ENCODE measurements around the gene MRPL58. TPM values are rescaled to one million over a fixed set of nuclear protein-coding genes. Genes with fewer than 3 reads are reported as not detected.
A peak's percentile ranks its signal among the peaks of the same experiment; 100 is the strongest.

Gene MRPL58
- total RNA-seq, 2 donors from 2014 or later: 29.7 to 30.1 TPM

GRCh38 chr17:75033346-75034235, 21.1 kb downstream of the MRPL58 start:
- Mint-ChIP-seq H3K27me3 (ENCODE audit: insufficient read depth) (peaks cover 6% of the 10 kb centered on the region), H3K9me3 (peaks cover 30% of the 10 kb centered on the region), H3K4me3 (peak overlapping the region; percentile 97), H3K27ac (peak overlapping the region; percentile 99), H3K36me3 (ENCODE audit: low read depth) (peaks cover 12% of the 10 kb centered on the region), H3K4me1 (peaks cover 3% of the 10 kb centered on the region)
- Histone ChIP-seq H3K4me1 (ENCODE audit: control insufficient read depth, insufficient read depth, low read length) (no peaks in the 10 kb centered on the region), H3K9ac (ENCODE audit: extremely low read depth, low read length, poor library complexity, severe bottlenecking) (peak overlapping the region; percentile 94), H3K4me3 (ENCODE audit: low read length) (peak overlapping the region; percentile 99), H3K9me3 (ENCODE audit: control insufficient read depth, low read length) (peaks cover 20% of the 10 kb centered on the region), H3K27me3 (ENCODE audit: control insufficient read depth, insufficient read depth, low read length, poor library complexity, severe bottlenecking) (no peaks in the 10 kb centered on the region), H3K36me3 (ENCODE audit: control insufficient read depth, insufficient read depth, low read length) (peaks cover 7% of the 10 kb centered on the region), H3K27ac (ENCODE audit: low read depth, low read length) (peak overlapping the region; percentile 96)
- TF ChIP-seq, protein P1, sequence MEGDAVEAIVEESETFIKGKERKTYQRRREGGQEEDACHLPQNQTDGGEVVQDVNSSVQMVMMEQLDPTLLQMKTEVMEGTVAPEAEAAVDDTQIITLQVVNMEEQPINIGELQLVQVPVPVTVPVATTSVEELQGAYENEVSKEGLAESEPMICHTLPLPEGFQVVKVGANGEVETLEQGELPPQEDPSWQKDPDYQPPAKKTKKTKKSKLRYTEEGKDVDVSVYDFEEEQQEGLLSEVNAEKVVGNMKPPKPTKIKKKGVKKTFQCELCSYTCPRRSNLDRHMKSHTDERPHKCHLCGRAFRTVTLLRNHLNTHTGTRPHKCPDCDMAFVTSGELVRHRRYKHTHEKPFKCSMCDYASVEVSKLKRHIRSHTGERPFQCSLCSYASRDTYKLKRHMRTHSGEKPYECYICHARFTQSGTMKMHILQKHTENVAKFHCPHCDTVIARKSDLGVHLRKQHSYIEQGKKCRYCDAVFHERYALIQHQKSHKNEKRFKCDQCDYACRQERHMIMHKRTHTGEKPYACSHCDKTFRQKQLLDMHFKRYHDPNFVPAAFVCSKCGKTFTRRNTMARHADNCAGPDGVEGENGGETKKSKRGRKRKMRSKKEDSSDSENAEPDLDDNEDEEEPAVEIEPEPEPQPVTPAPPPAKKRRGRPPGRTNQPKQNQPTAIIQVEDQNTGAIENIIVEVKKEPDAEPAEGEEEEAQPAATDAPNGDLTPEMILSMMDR (conservative IDR thresholded peaks at IDR 0.05): no peak
- DNase-seq: peak; percentile 100
- 0 to 1% methylated on average over 18 to 36 of the region's 36 CpGs for WGBS, 2 experiments (ENCODE audit: insufficient coverage in 1 of 2, insufficient read length in 1 of 2)

GRCh38 chr17:75034236-75034908, 21.9 kb downstream of the MRPL58 start:
- peaks cover 17% of the 10 kb centered on the region for H3K36me3 Mint-ChIP-seq (ENCODE audit: low read depth)
- peaks cover 14% of the 10 kb centered on the region for H3K36me3 ChIP-seq (ENCODE audit: control insufficient read depth, insufficient read depth, low read length)
- H3K27ac Mint-ChIP-seq: peak overlapping the region; percentile 99
- peaks cover 6% of the 10 kb centered on the region for H3K27me3 Mint-ChIP-seq (ENCODE audit: insufficient read depth)
- H3K9me3 Mint-ChIP-seq: peaks cover 22% of the 10 kb centered on the region
- H3K27ac ChIP-seq (ENCODE audit: low read depth, low read length): peak overlapping the region; percentile 96
- peak; percentile 100 for DNase-seq
- 0% methylated on average over 23 to 43 of the region's 43 CpGs for WGBS, 2 experiments (ENCODE audit: insufficient coverage in 1 of 2, insufficient read length in 1 of 2)
- H3K4me1 ChIP-seq (ENCODE audit: control insufficient read depth, insufficient read depth, low read length): no peaks in the 10 kb centered on the region
- TF ChIP-seq, protein P1 (conservative IDR thresholded peaks at IDR 0.05): peak; percentile 49
- no peaks in the 10 kb centered on the region for H3K27me3 ChIP-seq (ENCODE audit: control insufficient read depth, insufficient read depth, low read length, poor library complexity, severe bottlenecking)
- peak overlapping the region; percentile 99 for H3K4me3 ChIP-seq (ENCODE audit: low read length)
- peak overlapping the region; percentile 94 for H3K9ac ChIP-seq (ENCODE audit: extremely low read depth, low read length, poor library complexity, severe bottlenecking)
- peaks cover 3% of the 10 kb centered on the region for H3K4me1 Mint-ChIP-seq
- H3K4me3 Mint-ChIP-seq: peak overlapping the region; percentile 97
- peaks cover 19% of the 10 kb centered on the region for H3K9me3 ChIP-seq (ENCODE audit: control insufficient read depth, low read length)

- Mint-ChIP-seq H3K9me3 (peaks cover 3% of the 10 kb centered on the region), H3K4me1 (peaks cover 6% of the 10 kb centered on the region), H3K27me3 (ENCODE audit: insufficient read depth) (peaks cover 6% of the 10 kb centered on the region), H3K4me3 (no peak overlapping the region), H3K27ac (peak overlapping the region; percentile 79), H3K36me3 (ENCODE audit: low read depth) (peaks cover 39% of the 10 kb centered on the region)
- DNase-seq: peak; percentile 79
- no peaks in the 10 kb centered on the region for H3K9me3 ChIP-seq (ENCODE audit: control insufficient read depth, low read length)
- no peak overlapping the region for H3K4me3 ChIP-seq (ENCODE audit: low read length)
- 97% methylated on average over 25 to 27 of the region's 27 CpGs for WGBS, 2 experiments (ENCODE audit: insufficient coverage in 1 of 2, insufficient read length in 1 of 2)
- no peaks in the 10 kb centered on the region for H3K27me3 ChIP-seq (ENCODE audit: control insufficient read depth, insufficient read depth, low read length, poor library complexity, severe bottlenecking)
- H3K9ac ChIP-seq (ENCODE audit: extremely low read depth, low read length, poor library complexity, severe bottlenecking): no peak overlapping the region
- H3K27ac ChIP-seq (ENCODE audit: low read depth, low read length): peak overlapping the region; percentile 29
- peaks cover 38% of the 10 kb centered on the region for H3K36me3 ChIP-seq (ENCODE audit: control insufficient read depth, insufficient read depth, low read length)
- TF ChIP-seq, protein P1 (conservative IDR thresholded peaks at IDR 0.05): no peak
- H3K4me1 ChIP-seq (ENCODE audit: control insufficient read depth, insufficient read depth, low read length): no peaks in the 10 kb centered on the region
Observed at GRCh38 chr17:75036643-75037268, 24.3 kb downstream of the MRPL58 start.
